H1 (cell line): ENCODE data around the gene SERPINH1. TPM values are rescaled to one million over a fixed set of nuclear protein-coding genes. Genes with fewer than 3 reads are reported as not detected.

Experiments used
- CHD2 ChIP-seq: IDR thresholded peaks from 2 replicates; pipeline ENCODE4 v1.6.1; 2012; ENCODE audit warnings: low read length, improper control_type of control experiment
- SRF ChIP-seq: IDR thresholded peaks from 2 replicates; pipeline ENCODE4 v1.6.1; 2011; ENCODE audit warnings: mild to moderate bottlenecking, low read depth, low read length, moderate library complexity
- polyA plus RNA-seq, 7 experiments: library from polyadenylated mRNA; depleted of rRNA in 3 of 7; stranded (reverse) in 5 of 7; unstranded in 2 of 7; fragments of >200 nt in 5 of 7; fragments of 200-250 nt in 2 of 7; gene quantifications; 1 replicate in 5 of 7; 2 replicates in 1 of 7; 4 replicates in 1 of 7; pipeline versions ENCODE4 v1.2.1 to v1.2.3, GENCODE V29; 2011 to 2013; ENCODE audit warnings: missing spikeins in 2 of 7, mixed read lengths in 2 of 7
- total RNA-seq: library from RNA; stranded (reverse); fragmentation: NEBNext Ultra II Directional; extraction: Animal tissue kit (Norgen Biotek cat#: 25700); gene quantifications from 2 replicates; pipeline ENCODE4 v1.2.1, GENCODE V29; 2021
- TF ChIP-seq, protein P1 (sequence below): fragments of 300-600 bp; sonication (generic); IDR thresholded peaks from 2 replicates; pipeline ENCODE4 v1.7.1; 2012; ENCODE audit warnings: low read length, moderate library complexity, mild to moderate bottlenecking, inconsistent platforms; ENCODE audit not compliant: insufficient replicate concordance

The SERPINH1 gene
- total and polyA plus RNA-seq, 2 of the 8 experiments (the other 6 are each of a cell fraction or from before 2014, with no cell fraction given), result 420 to 621 TPM

DNA sequence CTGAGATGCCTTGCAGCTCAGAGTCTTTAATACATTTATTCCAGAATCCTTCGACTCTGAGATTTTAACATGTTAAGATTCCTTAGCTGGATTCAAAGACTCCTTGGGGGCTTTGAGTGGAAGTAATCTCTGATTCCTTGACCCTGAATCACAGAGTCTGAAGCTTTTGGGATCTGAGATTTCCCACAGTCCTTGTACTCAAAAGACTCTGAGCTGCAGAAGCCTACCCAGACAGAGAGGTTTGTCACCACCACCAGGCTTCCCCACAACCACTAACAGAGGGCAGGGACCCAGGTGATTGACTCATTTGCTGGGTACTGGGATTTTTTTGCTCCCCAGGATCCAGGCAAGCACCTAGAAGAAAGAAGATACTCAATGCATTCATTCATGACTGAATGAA is 1.4 kb upstream of the SERPINH1 start (continued):
- TF ChIP-seq, protein P1, sequence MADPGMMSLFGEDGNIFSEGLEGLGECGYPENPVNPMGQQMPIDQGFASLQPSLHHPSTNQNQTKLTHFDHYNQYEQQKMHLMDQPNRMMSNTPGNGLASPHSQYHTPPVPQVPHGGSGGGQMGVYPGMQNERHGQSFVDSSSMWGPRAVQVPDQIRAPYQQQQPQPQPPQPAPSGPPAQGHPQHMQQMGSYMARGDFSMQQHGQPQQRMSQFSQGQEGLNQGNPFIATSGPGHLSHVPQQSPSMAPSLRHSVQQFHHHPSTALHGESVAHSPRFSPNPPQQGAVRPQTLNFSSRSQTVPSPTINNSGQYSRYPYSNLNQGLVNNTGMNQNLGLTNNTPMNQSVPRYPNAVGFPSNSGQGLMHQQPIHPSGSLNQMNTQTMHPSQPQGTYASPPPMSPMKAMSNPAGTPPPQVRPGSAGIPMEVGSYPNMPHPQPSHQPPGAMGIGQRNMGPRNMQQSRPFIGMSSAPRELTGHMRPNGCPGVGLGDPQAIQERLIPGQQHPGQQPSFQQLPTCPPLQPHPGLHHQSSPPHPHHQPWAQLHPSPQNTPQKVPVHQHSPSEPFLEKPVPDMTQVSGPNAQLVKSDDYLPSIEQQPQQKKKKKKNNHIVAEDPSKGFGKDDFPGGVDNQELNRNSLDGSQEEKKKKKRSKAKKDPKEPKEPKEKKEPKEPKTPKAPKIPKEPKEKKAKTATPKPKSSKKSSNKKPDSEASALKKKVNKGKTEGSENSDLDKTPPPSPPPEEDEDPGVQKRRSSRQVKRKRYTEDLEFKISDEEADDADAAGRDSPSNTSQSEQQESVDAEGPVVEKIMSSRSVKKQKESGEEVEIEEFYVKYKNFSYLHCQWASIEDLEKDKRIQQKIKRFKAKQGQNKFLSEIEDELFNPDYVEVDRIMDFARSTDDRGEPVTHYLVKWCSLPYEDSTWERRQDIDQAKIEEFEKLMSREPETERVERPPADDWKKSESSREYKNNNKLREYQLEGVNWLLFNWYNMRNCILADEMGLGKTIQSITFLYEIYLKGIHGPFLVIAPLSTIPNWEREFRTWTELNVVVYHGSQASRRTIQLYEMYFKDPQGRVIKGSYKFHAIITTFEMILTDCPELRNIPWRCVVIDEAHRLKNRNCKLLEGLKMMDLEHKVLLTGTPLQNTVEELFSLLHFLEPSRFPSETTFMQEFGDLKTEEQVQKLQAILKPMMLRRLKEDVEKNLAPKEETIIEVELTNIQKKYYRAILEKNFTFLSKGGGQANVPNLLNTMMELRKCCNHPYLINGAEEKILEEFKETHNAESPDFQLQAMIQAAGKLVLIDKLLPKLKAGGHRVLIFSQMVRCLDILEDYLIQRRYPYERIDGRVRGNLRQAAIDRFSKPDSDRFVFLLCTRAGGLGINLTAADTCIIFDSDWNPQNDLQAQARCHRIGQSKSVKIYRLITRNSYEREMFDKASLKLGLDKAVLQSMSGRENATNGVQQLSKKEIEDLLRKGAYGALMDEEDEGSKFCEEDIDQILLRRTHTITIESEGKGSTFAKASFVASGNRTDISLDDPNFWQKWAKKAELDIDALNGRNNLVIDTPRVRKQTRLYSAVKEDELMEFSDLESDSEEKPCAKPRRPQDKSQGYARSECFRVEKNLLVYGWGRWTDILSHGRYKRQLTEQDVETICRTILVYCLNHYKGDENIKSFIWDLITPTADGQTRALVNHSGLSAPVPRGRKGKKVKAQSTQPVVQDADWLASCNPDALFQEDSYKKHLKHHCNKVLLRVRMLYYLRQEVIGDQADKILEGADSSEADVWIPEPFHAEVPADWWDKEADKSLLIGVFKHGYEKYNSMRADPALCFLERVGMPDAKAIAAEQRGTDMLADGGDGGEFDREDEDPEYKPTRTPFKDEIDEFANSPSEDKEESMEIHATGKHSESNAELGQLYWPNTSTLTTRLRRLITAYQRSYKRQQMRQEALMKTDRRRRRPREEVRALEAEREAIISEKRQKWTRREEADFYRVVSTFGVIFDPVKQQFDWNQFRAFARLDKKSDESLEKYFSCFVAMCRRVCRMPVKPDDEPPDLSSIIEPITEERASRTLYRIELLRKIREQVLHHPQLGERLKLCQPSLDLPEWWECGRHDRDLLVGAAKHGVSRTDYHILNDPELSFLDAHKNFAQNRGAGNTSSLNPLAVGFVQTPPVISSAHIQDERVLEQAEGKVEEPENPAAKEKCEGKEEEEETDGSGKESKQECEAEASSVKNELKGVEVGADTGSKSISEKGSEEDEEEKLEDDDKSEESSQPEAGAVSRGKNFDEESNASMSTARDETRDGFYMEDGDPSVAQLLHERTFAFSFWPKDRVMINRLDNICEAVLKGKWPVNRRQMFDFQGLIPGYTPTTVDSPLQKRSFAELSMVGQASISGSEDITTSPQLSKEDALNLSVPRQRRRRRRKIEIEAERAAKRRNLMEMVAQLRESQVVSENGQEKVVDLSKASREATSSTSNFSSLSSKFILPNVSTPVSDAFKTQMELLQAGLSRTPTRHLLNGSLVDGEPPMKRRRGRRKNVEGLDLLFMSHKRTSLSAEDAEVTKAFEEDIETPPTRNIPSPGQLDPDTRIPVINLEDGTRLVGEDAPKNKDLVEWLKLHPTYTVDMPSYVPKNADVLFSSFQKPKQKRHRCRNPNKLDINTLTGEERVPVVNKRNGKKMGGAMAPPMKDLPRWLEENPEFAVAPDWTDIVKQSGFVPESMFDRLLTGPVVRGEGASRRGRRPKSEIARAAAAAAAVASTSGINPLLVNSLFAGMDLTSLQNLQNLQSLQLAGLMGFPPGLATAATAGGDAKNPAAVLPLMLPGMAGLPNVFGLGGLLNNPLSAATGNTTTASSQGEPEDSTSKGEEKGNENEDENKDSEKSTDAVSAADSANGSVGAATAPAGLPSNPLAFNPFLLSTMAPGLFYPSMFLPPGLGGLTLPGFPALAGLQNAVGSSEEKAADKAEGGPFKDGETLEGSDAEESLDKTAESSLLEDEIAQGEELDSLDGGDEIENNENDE, result no peak
- TF ChIP-seq SRF (no peak), CHD2 (no peak)
- TF ChIP-seq, all 59 proteins: peak for 0
